Mesendoderm (in vitro differentiated cells): ENCODE measurements around the gene TECPR2.

ENCODE experiments used
- DNase-seq: peaks from one replicate; pipeline ENCODE4 v3.0.0; 2013
- H2AK5ac ChIP-seq: 2 replicates; pipeline ENCODE4 v1.6.1; 2013; ENCODE audit warnings: low read length, inconsistent platforms
- H2BK120ac ChIP-seq: 2 replicates; pipeline ENCODE4 v1.6.1; 2013; ENCODE audit warnings: low read depth, mild to moderate bottlenecking, low read length, moderate library complexity, mixed read lengths
- H2BK15ac ChIP-seq: replicated peaks from 2 replicates; pipeline ENCODE4 v1.6.1; 2013; ENCODE audit warnings: low read depth, mild to moderate bottlenecking, moderate library complexity
- H2BK5ac ChIP-seq: 2 replicates; pipeline ENCODE4 v1.6.1; 2013; ENCODE audit warnings: low read length, inconsistent platforms
- H3K18ac ChIP-seq: 2 replicates; pipeline ENCODE4 v1.6.1; 2013; ENCODE audit warnings: mild to moderate bottlenecking, low read length, mixed read lengths
- H3K23ac ChIP-seq: one replicate; pipeline ENCODE4 v1.6.1; 2013; ENCODE audit warnings: low read length
- H3K27ac ChIP-seq: 2 replicates; pipeline ENCODE4 v1.5.1; 2013; ENCODE audit warnings: low read depth, mild to moderate bottlenecking, inconsistent platforms, low read length, moderate library complexity
- H3K27me3 ChIP-seq: 2 replicates; pipeline ENCODE4 v1.6.1; 2013; ENCODE audit warnings: low read length, control low read depth, mild to moderate bottlenecking, inconsistent platforms; ENCODE audit not compliant: insufficient read depth, poor library complexity
- H3K36me3 ChIP-seq: 2 replicates; pipeline ENCODE4 v1.6.1; 2013; ENCODE audit warnings: low read length, inconsistent platforms; ENCODE audit not compliant: control insufficient read depth, insufficient read depth
- H3K4ac ChIP-seq: one replicate; pipeline ENCODE4 v1.6.1; 2013; ENCODE audit warnings: low read depth, mild to moderate bottlenecking, low read length, moderate library complexity
- H3K4me1 ChIP-seq: 2 replicates; pipeline ENCODE4 v1.6.1; 2013; ENCODE audit warnings: low read depth, low read length, inconsistent platforms; ENCODE audit not compliant: control insufficient read depth
- H3K4me2 ChIP-seq: 2 replicates; pipeline ENCODE4 v1.6.1; 2013; ENCODE audit warnings: low read length
- H3K4me3 ChIP-seq: 2 replicates; pipeline ENCODE4 v1.5.1; 2013; ENCODE audit warnings: mild to moderate bottlenecking, low read length
- H3K56ac ChIP-seq: one replicate; pipeline ENCODE4 v1.6.1; 2013; ENCODE audit warnings: low read length
- H3K79me1 ChIP-seq: 2 replicates; pipeline ENCODE4 v1.6.1; 2013; ENCODE audit warnings: low read length, inconsistent platforms
- H3K79me2 ChIP-seq: 2 replicates; pipeline ENCODE4 v1.6.1; 2013; ENCODE audit warnings: mild to moderate bottlenecking, low read length; ENCODE audit not compliant: control insufficient read depth, insufficient read depth
- H3K9ac ChIP-seq: 2 replicates; pipeline ENCODE4 v1.6.1; 2013; ENCODE audit warnings: low read length, inconsistent platforms
- H4K5ac ChIP-seq: one replicate; pipeline ENCODE4 v1.6.1; 2013; ENCODE audit warnings: low read length
- H4K8ac ChIP-seq: one replicate; pipeline ENCODE4 v1.6.1; 2013; ENCODE audit warnings: low read depth, mild to moderate bottlenecking, control low read depth, low read length, moderate library complexity
- WGBS: extraction: QIAGEN DNeasy Blood & Tissue Kit; methylation state at CpG from one replicate; pipeline ENCODE4 v1.1.7; 2013; ENCODE audit warnings: low lambda C conversion rate, missing lambda C conversion rate; ENCODE audit not compliant: insufficient coverage; ENCODE audit errors: extremely low coverage; 5-methylcytosine and 5-hydroxymethylcytosine counted together

The TECPR2 gene

DNA sequence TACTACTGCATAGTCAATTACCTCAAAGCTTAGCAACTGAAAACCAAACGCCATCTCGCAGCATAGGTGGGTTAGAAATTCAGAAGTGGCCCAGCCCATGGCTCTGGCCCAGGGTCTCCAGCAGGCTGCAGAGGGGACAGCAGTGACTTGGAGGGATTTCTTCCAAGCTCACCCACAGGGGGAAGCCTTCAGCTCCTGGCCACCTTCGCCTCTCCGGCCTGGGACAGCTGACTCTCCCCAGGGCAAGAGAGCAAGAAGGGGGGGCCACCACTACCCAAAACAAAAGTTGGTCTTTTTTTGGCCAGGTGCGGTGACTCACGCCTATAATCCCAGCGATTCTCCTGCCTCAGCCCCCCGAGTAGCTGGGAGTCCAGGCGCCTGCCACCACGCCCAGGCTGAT, 179.0 kb downstream of the TECPR2 start:
- Histone ChIP-seq H3K27ac (no peak overlapping the region), H3K79me2 (no peaks in the 10 kb centered on the region), H3K4ac (no peak overlapping the region), H3K23ac (no peak overlapping the region), H2BK5ac (no peak overlapping the region), H3K56ac (no peak overlapping the region), H3K36me3 (no peaks in the 10 kb centered on the region), H3K79me1 (no peaks in the 10 kb centered on the region), H3K4me3 (no peak overlapping the region), H3K4me2 (no peak overlapping the region), H2BK120ac (no peak overlapping the region), H4K5ac (no peak overlapping the region), H3K9ac (no peak overlapping the region), H3K18ac (no peak overlapping the region), H3K27me3 (no peaks in the 10 kb centered on the region), H4K8ac (no peak overlapping the region), H2AK5ac (no peak overlapping the region), H2BK15ac (no peak overlapping the region), H3K4me1 (peaks cover 2% of the 10 kb centered on the region)
- WGBS: no CpG with 5 or more reads among the region's 10 CpGs
- DNase-seq: peak; percentile 65

DNA sequence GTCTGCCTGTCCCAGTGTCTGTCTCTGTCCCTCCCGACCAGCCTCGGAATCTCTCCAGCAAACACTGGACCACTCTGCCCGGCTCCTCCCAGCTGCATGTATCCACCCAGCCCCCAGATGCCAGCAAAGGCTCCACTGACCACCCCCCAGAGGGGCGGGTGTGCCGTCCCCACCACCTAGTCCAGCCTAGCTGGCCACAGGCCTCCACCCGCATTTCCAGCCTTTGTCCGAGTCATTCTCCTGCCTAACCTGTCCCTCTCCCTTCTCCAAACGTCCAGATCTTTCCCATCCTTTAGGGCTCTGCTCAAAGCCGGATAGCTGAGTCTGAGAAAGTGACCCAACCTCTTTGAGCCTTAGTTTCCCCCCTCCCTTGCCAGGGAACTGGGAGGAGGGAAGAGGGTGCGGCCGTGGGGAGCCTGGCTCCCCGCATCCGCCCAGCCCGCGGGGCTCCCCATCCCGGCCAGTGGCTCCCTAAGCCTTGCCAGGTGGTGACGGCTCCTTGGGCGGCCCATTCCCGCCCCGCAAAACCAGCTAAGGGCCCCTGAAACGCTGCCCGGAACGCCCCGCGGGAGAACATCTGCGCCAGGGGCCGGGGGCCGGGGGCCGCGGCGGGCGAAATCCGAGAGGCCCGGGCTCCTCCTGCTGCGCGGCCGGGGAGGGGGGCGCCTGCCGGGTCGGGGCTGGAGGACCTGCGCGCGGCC, 181.5 kb downstream of the TECPR2 start:
- no peak overlapping the region for H3K23ac ChIP-seq
- no peaks in the 10 kb centered on the region for H3K79me2 ChIP-seq
- H4K8ac ChIP-seq: peak overlapping the region; percentile 90
- H2BK120ac ChIP-seq: no peak overlapping the region
- no peak overlapping the region for H3K4me2 ChIP-seq
- H3K56ac ChIP-seq: peak overlapping the region; percentile 79
- no peaks in the 10 kb centered on the region for H3K36me3 ChIP-seq
- WGBS: no CpG with 5 or more reads among the region's 43 CpGs
- peak overlapping the region; percentile 41 for H2BK15ac ChIP-seq
- no peaks in the 10 kb centered on the region for H3K79me1 ChIP-seq
- peak; percentile 48 for DNase-seq
- peaks cover 2% of the 10 kb centered on the region for H3K4me1 ChIP-seq
- no peak overlapping the region for H3K4me3 ChIP-seq
- H2AK5ac ChIP-seq: no peak overlapping the region
- H2BK5ac ChIP-seq: no peak overlapping the region
- H3K4ac ChIP-seq: no peak overlapping the region
- H3K18ac ChIP-seq: peak overlapping the region; percentile 34
- peak overlapping the region; percentile 38 for H3K9ac ChIP-seq
- H3K27ac ChIP-seq: no peak overlapping the region
- no peaks in the 10 kb centered on the region for H3K27me3 ChIP-seq
- no peak overlapping the region for H4K5ac ChIP-seq

DNA sequence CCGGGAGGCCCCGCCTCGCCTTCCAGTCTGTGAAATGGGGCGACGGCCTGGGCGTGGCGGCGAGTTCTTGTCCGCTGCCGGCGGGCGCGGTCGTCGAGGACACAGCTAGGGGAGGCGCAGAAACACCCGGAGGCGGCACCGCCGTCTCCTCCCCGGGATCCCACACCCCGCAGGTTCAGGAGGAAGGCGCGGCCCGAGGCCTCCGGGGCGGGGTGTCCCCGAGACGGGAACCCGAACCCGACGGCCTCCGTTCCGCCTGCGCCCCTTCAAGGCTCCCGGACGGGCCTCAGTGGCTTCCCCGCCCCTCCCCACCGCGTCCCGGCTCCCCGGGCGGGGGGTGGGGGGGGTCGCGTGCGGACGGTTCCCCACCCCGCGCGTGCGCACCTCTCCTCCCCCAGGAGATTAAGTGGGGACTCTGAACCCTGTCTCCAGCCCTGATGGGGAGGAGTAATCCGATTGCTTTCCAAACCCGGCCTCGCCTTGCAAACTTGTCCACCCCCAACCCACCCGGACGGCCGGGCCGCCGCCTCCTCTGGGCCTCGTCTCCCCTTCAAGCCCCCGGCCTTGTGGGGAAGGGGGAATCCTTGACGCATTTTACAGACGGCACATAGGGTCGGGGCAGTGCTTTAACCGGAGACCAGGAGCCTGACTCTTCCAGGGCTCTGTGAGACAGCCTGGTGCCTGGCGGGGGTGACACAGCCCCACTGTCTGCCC, 182.2 kb downstream of the TECPR2 start:
- peak overlapping the region; percentile 69 for H3K18ac ChIP-seq
- no peak for DNase-seq
- H3K27me3 ChIP-seq: no peaks in the 10 kb centered on the region
- H2BK120ac ChIP-seq: no peak overlapping the region
- H2BK15ac ChIP-seq: no peak overlapping the region
- H3K4me2 ChIP-seq: peak overlapping the region; percentile 38
- no peak overlapping the region for H2AK5ac ChIP-seq
- no peak overlapping the region for H2BK5ac ChIP-seq
- peak overlapping the region; percentile 59 for H3K9ac ChIP-seq
- H3K79me2 ChIP-seq: no peaks in the 10 kb centered on the region
- H3K23ac ChIP-seq: no peak overlapping the region
- H3K56ac ChIP-seq: peak overlapping the region; percentile 89
- WGBS: no CpG with 5 or more reads among the region's 66 CpGs
- H4K5ac ChIP-seq: no peak overlapping the region
- peak overlapping the region; percentile 90 for H4K8ac ChIP-seq
- no peaks in the 10 kb centered on the region for H3K36me3 ChIP-seq
- peak overlapping the region; percentile 49 for H3K4ac ChIP-seq
- peaks cover 2% of the 10 kb centered on the region for H3K4me1 ChIP-seq
- H3K79me1 ChIP-seq: no peaks in the 10 kb centered on the region
- H3K27ac ChIP-seq: peak overlapping the region; percentile 23
- no peak overlapping the region for H3K4me3 ChIP-seq

DNA sequence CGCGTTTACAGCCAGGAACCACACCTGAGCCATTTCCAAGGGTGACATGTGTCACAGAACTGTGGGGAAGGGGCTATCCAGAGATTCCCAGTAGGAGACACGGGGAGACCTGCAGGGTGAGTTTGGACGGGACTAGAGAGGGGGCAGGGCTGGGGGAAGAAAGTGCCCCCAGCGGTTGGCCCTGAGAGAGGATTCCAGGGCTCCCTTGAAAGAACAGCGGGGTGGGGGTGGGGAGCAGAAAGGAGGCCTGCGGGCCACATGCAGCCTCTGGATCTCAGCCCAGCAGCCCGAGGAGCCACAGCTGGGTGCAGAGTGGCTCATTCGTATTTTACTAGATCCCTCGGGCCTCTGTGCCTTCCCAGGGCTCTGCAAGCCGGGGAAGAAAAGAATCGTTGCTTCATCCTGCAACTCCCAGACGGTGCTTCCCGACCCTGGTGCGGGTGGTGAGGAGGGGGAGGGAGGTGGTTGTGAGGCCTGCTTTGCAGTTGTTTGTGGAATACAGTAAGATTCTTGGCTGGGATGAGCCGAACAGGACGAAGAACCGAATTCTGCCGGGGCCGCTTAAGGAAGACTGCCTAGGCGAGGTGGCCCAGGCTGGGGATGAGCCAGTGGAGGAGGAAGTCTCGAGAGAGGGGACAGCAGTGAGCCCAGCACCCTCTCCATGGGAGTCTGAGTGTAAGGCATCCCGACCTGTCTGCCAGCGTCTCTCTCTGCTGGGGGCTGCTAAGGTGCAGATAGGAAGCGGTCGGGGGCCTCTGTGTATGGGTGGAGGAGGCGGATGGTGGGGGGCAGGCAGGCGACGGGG, 182.9 kb downstream of the TECPR2 start:
- Histone ChIP-seq H2BK15ac (no peak overlapping the region), H2AK5ac (no peak overlapping the region), H4K8ac (no peak overlapping the region), H4K5ac (no peak overlapping the region), H3K4ac (peak overlapping the region; percentile 49), H3K79me1 (no peaks in the 10 kb centered on the region), H3K23ac (no peak overlapping the region), H3K4me2 (peak overlapping the region; percentile 38), H3K56ac (peak overlapping the region; percentile 89), H3K4me3 (no peak overlapping the region), H3K9ac (peak overlapping the region; percentile 59), H3K18ac (peak overlapping the region; percentile 69), H2BK120ac (peak overlapping the region; percentile 30), H3K27me3 (no peaks in the 10 kb centered on the region), H2BK5ac (peak overlapping the region; percentile 9), H3K36me3 (no peaks in the 10 kb centered on the region), H3K79me2 (no peaks in the 10 kb centered on the region), H3K27ac (peak overlapping the region; percentile 23), H3K4me1 (peaks cover 2% of the 10 kb centered on the region)
- no CpG with 5 or more reads among the region's 29 CpGs for WGBS
- DNase-seq: peak; percentile 83

DNA sequence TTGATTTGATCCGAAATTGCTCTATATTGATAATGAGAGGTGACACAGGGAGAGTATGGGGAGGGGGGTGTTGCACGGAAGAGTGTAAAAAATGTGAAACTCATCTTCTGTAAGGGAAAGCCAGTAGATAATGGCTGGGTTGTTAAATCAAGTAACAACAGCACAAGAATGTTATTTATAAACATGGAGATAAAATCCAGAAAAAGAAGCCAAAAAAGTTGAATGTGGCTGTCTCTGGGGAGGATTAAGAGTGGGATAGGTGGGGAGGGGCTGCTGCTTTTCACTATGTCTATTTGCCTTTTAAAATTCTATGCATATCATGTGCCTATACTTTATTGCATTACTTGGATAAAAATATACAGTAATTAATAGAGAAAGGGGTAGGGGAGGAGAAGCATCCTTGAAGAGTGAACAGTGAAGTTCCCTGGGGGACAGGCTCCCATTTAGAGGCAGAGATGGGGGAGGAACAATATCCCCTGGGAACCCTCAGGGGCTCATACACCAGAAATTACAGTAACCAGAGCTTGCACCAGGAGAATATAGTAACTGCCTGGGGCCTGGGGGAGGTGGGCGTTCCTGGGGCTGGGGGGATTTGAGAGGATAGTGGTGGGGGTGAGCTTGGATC, 186.0 kb downstream of the TECPR2 start:
- no CpG with 5 or more reads among the region's 3 CpGs for WGBS
- H3K27me3 ChIP-seq: no peaks in the 10 kb centered on the region
- peaks cover 2% of the 10 kb centered on the region for H3K4me1 ChIP-seq
- H3K56ac ChIP-seq: no peak overlapping the region
- H3K79me1 ChIP-seq: no peaks in the 10 kb centered on the region
- no peaks in the 10 kb centered on the region for H3K79me2 ChIP-seq
- no peak overlapping the region for H4K8ac ChIP-seq
- no peak overlapping the region for H3K4me2 ChIP-seq
- H3K27ac ChIP-seq: no peak overlapping the region
- H2AK5ac ChIP-seq: no peak overlapping the region
- no peak overlapping the region for H3K18ac ChIP-seq
- no peak overlapping the region for H2BK5ac ChIP-seq
- no peak overlapping the region for H2BK15ac ChIP-seq
- no peaks in the 10 kb centered on the region for H3K36me3 ChIP-seq
- H3K4ac ChIP-seq: no peak overlapping the region
- no peak for DNase-seq
- no peak overlapping the region for H2BK120ac ChIP-seq
- no peak overlapping the region for H4K5ac ChIP-seq
- H3K9ac ChIP-seq: no peak overlapping the region
- no peak overlapping the region for H3K4me3 ChIP-seq
- H3K23ac ChIP-seq: no peak overlapping the region
